Body of pancreas (tissue), 4 donors: ENCODE data around the gene RBMX2.

Experiments used
- CTCF ChIP-seq, 7 experiments: fragments of 450-650 bp in 4 of 7; fragments of 200-600 bp in 3 of 7; sonication (generic) in 3 of 7; IDR thresholded peaks; one replicate each; pipeline ENCODE4 v1.5.1; 2016 to 2019; ENCODE audit warnings: antibody characterized with exemption in 7 of 7
- POLR2A ChIP-seq, 3 donors: fragments of 450-650 bp; IDR thresholded peaks; one replicate each; pipeline ENCODE4 v1.6.1; 2016; ENCODE audit warnings: antibody characterized with exemption in 3 of 3, mild to moderate bottlenecking in 2 of 3

GRCh38 chrX:130393451-130394074 lies 8.2 kb upstream of the RBMX2 start:
- TF ChIP-seq POLR2A (IDR thresholded peaks at IDR 0.05) (no peak), CTCF (IDR thresholded peaks at IDR 0.05) (peak; percentile 18 to 73 (median 52))
